Activated CD8-positive, alpha-beta memory T cell treated with anti-CD3 and anti-CD28 coated beads for 48 hours (primary cell): ENCODE data around the gene CACUL1.
"Not testable (repeated sequence)": the region's sequence is repeated elsewhere in the genome, so short reads cannot be mapped to it uniquely, and the experiment has no call there.

Source experiments
- DNase-seq, 3 experiments: peaks; one replicate each; pipeline ENCODE4 v3.0.0-alpha.2; 2020; ENCODE audit warnings: low read depth in 2 of 3, low spot score in 2 of 3

CACUL1 gene

DNA sequence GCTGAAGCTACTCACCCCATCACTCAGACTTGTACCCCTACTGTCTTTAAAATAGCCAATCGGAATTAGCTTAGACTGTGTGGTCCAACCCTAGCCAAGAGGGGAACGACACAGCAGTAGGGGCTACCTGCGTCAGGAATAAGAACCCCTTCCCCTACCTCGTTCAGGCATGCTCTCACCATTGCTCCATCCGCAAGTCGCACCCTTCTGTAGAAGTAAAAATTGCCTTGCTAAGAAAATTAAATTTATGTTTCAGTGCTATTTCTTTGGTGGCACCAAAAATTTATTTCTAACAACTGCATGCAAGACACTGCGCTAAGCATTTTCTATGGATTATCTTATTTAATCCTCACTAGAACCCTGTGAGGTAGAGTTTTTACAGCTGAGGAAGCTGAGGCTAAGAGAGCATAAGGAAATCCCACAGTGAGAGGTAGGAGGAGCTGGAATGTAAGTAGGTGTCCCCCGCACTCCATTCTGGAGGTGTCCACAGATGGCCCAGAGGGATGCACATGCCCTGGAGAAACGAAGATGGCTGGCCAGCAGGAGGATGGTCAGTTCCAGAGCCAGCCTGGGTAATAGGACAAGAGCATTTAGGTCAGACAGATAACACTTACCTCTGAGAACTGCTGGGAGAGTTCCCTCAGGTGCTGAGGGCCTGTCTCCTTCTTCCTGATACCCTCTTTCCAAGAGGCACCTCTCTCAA lies 15.3 kb upstream of the CACUL1 start:
- no peak for DNase-seq

DNA sequence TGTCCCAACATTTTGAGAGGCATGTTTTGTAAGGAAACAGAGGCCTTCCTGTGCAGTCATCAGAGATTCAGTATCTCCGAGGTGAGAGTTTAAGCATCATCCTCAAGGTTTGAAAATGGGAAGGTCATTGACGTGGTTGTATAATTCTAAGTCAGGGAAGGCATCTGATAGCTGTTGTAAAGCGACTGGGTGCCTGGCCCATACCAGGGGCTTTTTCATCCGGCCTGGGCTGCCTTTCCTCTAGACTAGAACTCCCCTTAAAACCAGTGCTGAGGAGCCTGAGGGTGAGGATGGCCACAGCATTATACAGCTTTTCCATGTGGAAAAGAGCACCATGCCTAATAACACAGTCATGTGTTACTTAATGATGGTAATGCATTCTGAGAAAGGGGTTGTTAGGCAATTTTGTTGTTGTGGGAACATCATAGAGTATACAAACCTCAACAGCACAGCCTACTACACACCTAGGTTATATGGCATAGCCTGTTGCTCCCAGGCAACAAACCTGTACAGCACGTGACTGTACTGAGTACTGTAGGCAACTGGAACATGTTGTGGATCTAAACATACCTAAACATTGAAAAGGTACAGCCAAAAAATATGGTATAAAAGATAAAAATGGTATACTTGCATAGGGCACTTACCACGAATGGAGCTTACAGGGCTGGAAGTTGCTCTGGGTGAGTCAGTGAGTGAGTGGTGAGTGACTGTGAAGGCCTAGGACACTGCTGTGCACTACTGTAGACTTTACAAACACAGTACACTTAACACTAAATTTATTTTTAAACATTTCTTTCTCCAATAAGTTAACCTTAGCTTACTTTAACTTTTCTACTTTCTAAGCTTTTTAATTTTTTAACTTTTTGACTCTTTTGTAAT lies 13.5 kb upstream of the CACUL1 start:
- DNase-seq, result no peak

DNA sequence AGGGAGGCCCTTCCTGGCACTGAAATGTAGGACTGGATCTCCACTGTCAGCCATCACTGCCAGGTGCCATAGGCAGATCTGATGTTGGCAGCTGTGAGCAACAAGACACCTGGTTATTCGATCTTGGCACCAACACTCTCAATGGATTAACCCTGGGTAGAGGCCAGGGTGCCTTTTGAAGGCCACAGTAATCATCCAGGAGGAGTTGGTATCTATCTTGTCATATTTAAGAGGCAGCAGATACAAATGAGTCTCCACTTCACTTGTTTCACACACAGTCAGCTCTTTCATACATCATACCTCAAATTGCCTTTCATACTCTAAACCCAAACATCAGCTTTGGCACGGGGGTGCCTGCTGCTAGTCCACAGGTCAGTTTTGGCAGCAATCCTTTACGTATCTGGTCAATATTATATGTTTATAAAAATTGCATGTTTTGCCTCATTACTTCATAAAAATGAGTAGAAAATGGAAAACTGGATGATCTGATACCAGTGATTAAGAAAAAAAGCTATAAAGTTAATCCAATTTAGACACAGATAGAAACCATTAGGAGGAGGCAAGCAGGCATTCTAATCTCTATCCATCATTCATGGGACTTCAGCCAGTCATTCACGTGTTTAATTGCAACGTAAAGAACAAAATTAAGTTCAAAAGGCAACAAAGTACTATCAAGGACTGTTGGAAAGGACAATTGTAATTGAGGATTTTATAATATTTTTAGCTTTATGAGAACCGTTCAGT lies 12.7 kb upstream of the CACUL1 start:
- no peak for DNase-seq

GRCh38 chr10:118764195-118764594 lies 9.4 kb upstream of the CACUL1 start:
- DNase-seq, result no peak

GRCh38 chr10:118763202-118763988 lies 8.6 kb upstream of the CACUL1 start:
- DNase-seq, result no peak

- no peak for DNase-seq
Observed at GRCh38 chr10:118760265-118760664, 5.5 kb upstream of the CACUL1 start.

- no peak for DNase-seq
Observed at GRCh38 chr10:118758449-118758848, 3.7 kb upstream of the CACUL1 start.

- peak; percentile 4 to 28 (median 6) for DNase-seq
Observed at GRCh38 chr10:118754229-118754555, 578 bp downstream of the CACUL1 start.

DNA sequence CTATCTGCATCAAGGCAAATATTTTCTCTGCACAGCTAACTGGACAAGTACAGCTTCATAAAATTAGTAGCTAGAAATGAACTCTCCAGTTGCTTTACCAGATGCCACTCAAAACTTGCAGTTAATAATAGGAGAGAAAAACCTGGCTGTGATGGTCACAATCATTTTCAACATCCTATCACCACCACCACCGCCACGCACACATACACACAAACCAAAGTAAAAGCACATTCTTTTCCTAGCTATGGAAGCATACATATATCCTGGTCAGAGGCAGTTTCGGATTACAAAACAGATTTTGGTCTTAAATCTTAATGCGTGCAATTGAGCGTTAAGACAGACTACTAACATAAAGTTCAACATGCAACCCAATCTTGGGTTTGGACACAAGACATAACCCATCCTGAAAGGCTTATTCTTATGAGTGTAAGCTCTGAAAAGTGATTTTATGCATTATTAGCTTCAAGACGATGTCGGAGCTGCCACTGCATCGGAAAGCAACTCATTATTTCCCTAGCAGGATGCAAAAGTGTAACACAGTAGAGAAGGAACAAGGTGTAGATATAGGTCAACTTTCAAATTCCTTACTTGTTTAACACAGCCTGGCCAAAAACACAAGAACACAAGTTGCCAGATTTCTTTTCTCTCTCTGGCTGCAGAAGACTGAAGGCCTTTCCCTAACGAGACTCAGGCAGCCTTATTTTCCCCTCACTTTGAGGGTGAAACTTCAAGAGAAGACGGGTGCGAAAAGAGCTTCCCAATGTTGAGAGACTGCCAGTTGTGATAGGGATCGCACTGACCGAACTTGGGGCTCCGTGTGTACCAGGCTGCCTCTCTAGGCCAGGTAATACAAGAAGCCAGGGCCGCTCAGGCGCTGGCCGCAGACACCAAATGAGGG lies 1.2 kb downstream of the CACUL1 start:
- no peak for DNase-seq

DNA sequence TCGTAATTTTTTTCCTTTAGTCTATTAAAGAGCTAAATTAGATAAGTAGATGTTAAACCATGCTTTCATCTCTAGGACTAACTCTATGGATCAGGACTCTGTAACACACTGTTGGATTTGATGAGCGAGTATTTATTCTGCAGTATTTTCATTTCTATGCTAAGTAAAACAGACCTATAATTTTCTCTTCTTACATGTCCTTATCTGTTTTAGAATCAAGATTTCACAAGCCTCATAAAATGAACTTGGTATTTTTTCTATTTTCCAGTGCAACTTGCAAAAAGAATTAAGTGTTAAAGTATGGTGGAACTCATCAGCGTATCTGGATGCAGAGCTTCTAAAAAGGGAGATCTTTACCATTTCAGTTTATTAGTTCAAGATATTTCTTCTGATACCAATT lies 2.4 kb downstream of the CACUL1 start:
- no peak for DNase-seq

- DNase-seq, result no peak
Observed at GRCh38 chr10:118751265-118751664, 3.5 kb downstream of the CACUL1 start.

DNA sequence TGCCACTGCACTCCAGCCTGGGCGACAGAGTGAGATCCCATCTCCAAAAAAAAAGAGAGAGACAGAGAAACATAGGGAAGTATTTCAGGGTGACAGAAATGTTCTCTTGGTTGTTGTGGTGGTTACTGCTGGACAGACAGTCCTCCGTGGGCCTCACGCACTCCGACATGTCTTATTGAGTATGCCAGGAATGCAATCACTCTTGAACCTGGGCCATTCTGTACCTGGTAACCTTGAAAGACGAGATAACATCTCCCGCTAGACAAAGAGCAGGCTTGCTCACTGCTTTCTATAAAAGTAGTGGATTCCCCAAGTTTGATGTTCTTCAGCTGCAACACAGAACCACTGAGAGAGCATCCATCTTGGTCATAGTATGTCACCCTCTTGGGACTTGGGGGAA lies 6.7 kb downstream of the CACUL1 start:
- no peak for DNase-seq

- DNase-seq, result no peak
Observed at GRCh38 chr10:118746246-118746645, 8.5 kb downstream of the CACUL1 start.

DNA sequence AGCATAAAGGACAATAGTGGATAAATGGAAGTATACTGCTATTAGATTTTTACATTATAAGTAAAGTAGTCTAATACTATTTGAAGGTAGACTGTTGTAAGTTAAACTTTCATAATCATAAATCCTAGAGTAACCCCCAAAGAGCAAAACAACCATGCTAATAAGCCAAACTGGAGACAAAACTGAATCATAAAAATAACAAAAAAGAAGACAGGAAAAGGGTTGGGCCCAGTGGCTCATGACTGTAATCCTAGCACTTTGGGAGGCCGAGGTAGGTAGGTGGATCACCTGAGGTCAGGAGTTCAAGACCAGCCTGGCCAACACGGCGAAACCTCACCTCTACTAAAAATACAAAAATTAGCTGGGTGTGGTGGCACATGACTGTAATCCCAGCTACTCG lies 9.7 kb downstream of the CACUL1 start:
- no peak for DNase-seq

GRCh38 chr10:118744346-118744918 lies 10.3 kb downstream of the CACUL1 start:
- DNase-seq, result not testable (repeated sequence)

- DNase-seq, result no peak
Observed at GRCh38 chr10:118742782-118743181, 12.0 kb downstream of the CACUL1 start.

GRCh38 chr10:118742032-118742431 lies 12.7 kb downstream of the CACUL1 start:
- DNase-seq, result no peak

- no peak for DNase-seq
Observed at GRCh38 chr10:118738406-118738805, 16.4 kb downstream of the CACUL1 start.

DNA sequence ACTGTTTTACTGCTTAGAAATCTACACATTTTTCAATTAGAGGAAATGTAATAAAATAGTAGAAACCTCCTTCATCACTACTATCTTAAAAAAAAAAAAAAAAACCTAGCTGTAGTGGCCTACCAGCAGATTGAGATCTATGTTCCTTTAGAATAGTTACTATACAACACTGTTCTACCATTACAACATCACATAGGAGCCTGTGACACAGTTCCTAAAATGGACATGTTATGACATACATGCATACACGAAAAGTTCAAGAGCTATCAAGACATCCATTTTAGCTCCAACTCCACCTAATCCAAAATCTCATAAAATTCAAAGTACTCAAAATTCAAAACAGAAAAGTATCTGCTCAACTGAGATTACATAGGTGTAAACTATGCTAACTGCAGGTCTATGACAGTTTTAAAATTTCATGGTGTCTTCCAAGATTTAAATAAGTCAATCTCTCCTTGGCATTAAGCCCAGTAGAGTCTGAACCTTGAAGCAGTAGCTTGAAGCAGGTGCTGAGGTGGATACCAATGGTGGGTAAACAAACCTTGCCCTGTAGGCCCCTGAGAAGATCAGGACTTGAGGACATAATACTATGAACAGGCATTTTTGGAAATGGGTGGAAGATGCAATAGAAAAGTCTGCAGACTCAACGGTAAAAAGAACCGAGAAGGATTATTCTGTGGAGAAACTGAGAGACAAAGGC lies 17.0 kb downstream of the CACUL1 start:
- DNase-seq, result no peak
